ENCODE measurements around the gene GAMT.

Gene GAMT

DNA sequence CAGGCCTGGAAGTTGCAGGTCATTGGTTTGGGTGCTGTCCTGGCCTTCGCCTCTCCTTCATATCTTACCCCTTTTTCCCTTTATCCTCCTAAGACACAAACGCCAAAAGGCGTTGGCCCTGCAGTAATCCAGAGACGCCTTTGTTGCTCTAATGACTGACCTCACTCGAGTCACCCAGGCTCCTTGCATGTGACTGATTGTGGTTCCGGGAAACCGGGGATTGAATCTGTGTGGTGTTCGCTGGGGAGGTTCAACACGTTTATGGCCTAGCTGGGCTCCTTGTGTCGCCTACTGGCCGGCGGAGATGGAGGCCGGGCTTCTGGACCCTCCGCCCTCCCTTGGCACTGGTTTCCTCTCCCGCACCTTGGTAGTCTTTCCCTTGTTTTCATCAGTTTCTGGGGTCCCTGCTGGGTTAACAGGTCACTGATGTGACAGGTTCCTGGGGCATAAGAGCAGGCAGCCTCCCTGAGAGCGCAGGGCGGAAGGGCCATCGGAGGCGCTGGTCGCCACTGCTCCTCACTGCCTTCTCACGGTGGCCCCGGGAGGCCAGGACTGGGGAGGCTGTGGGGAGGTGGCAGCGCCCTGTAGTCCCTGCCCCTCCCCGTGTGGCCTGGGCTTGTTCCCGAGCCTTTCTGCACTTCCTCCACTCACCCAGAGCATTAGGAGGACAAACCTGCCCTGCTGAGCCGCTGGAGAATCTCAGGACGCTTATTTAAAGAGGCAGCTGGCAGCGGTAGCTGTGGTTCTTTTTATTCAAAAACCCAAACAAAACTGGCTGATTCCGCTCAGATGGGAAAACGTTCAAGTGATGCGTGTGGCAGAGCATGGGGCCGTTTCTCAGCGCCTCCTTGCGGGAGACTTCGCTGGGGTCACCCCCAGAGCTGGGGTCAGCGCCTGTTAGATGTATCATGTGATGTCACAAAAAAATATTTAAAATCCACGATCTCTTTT lies 35.7 kb downstream of the GAMT start:
- no peak for DNase-seq (ENCODE audit: low read depth, low spot score)

GRCh38 chr19:1364070-1364704 lies 37.2 kb downstream of the GAMT start:
- DNase-seq (ENCODE audit: low read depth, low spot score): no peak

DNA sequence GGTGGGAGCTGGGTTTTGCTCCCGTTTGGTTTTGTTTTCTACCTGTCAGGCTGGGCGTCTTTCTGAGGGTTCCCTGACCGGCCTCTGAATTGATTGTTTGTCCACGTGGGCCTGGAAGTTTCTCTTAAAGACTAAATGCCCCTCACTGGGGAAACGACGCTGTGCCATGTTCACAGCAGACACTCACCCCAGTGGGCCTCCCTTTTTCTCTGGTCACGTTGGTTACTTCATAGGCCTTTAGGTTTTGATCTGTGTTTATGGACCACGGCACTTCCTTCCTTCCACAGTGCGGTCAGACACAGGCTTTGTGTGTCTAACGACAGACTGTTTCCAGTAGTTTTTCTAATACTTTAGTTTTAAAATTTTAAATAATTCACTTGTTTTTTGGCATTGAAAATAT lies 37.7 kb downstream of the GAMT start:
- no peak for DNase-seq (ENCODE audit: low read depth, low spot score)

GRCh38 chr19:1362387-1363257 lies 38.7 kb downstream of the GAMT start:
- DNase-seq (ENCODE audit: low read depth, low spot score): no peak

GRCh38 chr19:1361601-1362386 lies 39.5 kb downstream of the GAMT start:
- no peak for DNase-seq (ENCODE audit: low read depth, low spot score)

DNA sequence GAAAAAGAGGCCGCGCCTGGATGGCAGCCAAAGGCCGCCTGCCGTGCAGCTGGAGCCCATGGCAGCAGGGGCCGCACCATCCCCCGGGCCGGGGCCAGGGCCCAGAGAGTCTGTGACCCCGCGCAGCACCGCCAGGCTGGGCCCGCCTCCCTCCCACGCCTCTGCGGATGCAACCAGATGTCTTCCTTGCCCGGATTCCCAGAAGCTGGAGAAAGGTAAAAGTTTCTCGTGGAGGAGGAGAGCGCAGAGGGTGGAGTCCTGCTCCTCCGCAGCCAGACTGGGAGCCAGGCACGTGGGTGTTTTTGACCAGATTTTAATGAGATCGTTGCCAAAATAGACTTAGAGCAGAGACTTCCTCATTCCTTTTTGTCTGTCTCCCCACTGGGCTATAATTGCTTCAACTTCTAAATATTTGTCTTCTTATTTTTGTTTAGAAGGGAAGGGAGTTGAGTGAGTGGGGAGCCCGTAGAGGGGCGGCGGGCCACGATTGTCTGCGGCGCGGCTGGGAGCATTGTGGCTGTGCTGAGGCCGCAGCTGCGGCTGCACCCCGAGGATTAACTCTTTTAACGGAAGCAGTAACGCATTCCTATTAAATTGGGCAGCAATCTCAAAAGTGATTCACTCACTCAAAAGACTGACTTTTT lies 40.4 kb downstream of the GAMT start:
- no peak for DNase-seq (ENCODE audit: low read depth, low spot score)

DNA sequence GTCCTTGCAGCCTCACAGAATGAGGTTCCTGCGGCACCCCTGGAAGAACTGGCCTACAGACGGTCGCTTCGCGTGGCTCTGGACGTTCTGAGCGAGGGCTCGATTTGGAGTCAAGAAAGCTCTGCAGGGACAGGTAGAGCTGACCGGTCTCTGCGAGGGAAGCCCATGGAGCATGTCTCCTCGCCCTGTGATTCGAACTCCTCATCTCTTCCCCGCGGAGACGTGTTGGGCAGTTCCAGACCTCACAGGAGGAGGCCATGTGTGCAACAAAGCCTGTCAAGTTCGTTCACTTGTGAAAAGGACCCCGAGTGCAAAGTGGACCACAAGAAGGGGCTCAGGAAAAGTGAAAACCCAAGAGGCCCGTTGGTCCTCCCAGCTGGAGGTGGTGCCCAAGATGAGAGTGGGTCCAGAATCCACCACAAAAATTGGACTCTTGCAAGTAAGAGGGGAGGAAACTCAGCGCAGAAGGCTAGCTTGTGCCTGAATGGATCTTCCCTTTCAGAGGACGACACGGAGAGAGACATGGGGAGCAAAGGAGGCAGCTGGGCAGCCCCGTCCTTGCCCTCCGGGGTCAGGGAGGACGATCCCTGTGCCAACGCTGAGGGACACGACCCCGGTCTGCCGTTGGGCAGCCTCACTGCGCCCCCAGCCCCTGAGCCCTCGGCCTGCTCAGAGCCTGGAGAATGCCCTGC lies 41.1 kb downstream of the GAMT start:
- no peak for DNase-seq (ENCODE audit: low read depth, low spot score)

- no peak for DNase-seq (ENCODE audit: low read depth, low spot score)
Measured at GRCh38 chr19:1357531-1358109, 43.7 kb downstream of the GAMT start.

DNA sequence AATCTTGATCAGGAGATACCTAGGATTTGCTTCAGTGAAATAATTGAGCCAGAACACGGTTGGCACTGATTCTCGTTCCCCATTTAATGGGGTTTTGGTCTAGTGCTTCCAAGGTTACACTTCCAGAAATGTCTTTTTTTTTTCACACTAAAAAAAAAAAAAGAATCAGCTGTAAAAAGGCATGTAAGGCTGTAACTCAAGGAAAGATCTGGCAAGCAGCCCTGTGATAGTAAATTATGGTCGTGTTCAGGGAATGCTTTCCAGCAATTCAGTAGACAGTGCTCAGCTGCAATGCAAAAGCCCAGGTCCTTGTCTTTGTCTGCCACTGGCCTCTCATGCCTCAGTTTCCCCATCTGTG lies 44.9 kb downstream of the GAMT start:
- no peak for DNase-seq (ENCODE audit: low read depth, low spot score)

GRCh38 chr19:1355568-1356507 lies 45.5 kb downstream of the GAMT start:
- DNase-seq (ENCODE audit: low read depth, low spot score): no peak

DNA sequence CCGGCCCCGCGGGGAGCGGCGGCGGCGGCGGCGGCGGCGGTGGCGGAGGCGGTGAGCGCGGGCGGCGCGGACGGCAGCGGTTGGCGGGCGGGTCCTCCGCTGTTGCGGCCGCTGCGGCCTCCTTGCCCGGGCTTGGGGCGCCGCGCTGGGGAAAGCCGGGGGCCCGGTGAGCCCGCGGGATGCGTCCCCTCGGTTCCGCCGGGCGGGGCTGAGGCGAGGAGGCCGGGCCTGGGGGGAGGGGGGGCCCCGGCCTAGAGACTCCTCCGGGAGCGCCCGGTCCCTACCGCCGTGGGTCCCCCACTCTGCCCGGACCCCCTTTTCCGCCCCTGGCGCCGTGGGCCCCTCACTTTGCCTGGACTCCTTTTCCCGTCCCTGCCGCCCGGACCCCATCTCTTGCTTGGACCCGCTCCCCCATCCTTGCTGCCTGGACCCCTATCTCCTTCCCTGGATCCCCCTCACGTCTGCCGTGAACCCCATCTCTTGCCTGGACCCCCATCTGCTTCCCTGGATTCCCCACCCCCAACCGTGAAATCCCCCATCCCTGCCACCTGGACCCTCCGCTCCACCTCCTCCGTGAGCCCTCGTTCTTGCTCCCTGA lies 46.3 kb downstream of the GAMT start:
- DNase-seq (ENCODE audit: low read depth, low spot score): peak; percentile 10

GRCh38 chr19:1353144-1353543 lies 48.2 kb downstream of the GAMT start:
- no peak for DNase-seq (ENCODE audit: low read depth, low spot score)

DNA sequence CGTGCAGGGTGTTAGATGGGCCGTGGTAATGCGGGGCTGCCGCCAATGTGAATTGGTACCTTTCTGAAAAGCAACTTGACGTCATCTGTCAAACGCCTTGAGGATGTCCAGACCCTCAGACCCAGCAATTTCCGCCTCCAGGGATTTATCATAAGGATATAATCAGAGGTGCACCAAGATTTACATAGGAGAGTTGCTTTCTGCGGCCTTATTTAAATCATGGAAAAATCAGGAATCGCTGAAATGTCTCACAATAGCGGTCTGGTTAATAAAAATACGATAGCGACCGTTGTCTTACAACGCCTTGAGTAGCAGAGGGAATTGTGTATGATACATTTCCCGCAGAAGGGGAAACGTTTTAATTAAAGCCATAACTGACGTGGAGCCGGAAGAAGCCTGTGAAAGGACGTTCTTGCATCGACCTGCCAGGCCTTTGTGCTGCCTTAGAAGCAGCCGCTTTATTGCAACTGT lies 49.9 kb downstream of the GAMT start:
- DNase-seq (ENCODE audit: low read depth, low spot score): no peak

- DNase-seq (ENCODE audit: low read depth, low spot score): no peak
Measured at GRCh38 chr19:1350867-1351266, 50.5 kb downstream of the GAMT start.

DNA sequence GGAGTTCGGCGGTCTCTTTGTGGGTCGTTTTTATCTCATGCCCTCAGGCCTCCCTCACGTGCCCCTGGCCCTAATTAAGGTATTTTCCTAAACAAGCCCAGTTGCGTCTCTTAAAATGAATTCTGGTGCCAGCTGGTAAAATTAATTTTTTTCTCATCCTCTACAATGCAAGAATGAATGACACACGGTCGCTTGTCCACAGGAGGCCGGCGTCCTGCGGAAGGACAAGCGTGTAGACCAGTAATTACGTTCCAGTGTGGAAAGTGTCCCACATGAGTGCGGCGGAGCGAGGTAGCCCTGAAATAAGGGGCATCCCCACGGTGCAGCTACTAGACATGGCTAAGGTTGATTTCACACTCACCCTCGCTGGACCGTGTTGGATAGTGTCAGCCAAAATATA lies 52.1 kb downstream of the GAMT start:
- no peak for DNase-seq (ENCODE audit: low read depth, low spot score)

Data from activated CD4-positive, CD25-positive, alpha-beta regulatory T cell treated with anti-CD3 and anti-CD28 coated beads, Interleukin-2, amount 50 U/mL, for 16 hours (primary cell).